Natural killer cell (primary cell): ENCODE data around the gene RNF133. TPM values are rescaled to one million over a fixed set of nuclear protein-coding genes. Genes with fewer than 3 reads are reported as not detected.
"Not testable (repeated sequence)": the region's sequence is repeated elsewhere in the genome, so short reads cannot be mapped to it uniquely, and the experiment has no call there.

Source experiments
- ATAC-seq, 3 donors: fragments of 150-1000 bp in 2 of 3; fragments of 200-7000 bp in 1 of 3; cut with Tn5 transposase; 1 replicate in 1 of 3; 2 replicates in 2 of 3; pipeline ENCODE4 v1.10.0; 2021; ENCODE audit warnings: mild to moderate bottlenecking in 2 of 3, moderate library complexity in 2 of 3
- DNase-seq, 2 donors: peaks; one replicate each; pipeline versions ENCODE4 v3.0.0 to v3.0.0-alpha.2; 2013 to 2021; ENCODE audit warnings: mixed read lengths in 1 of 2
- H3K27ac ChIP-seq: one replicate; pipeline ENCODE4 v1.5.1; 2013; ENCODE audit warnings: mild to moderate bottlenecking, low read length
- H3K27me3 ChIP-seq: one replicate; pipeline ENCODE4 v1.6.1; 2013; ENCODE audit warnings: low read length; ENCODE audit not compliant: control insufficient read depth, insufficient read depth
- H3K36me3 ChIP-seq: one replicate; pipeline ENCODE4 v1.6.1; 2013; ENCODE audit warnings: low read length; ENCODE audit not compliant: control insufficient read depth, insufficient read depth
- H3K4me1 ChIP-seq: one replicate; pipeline ENCODE4 v1.6.1; 2013; ENCODE audit warnings: low read length; ENCODE audit not compliant: control insufficient read depth, insufficient read depth
- H3K4me3 ChIP-seq: one replicate; pipeline ENCODE4 v1.5.1; 2013; ENCODE audit warnings: low read length
- H3K9me3 ChIP-seq: one replicate; pipeline ENCODE4 v1.6.1; 2013; ENCODE audit warnings: low read length; ENCODE audit not compliant: control insufficient read depth, insufficient read depth
- H3K27ac Mint-ChIP-seq, 2 donors: one replicate each; pipeline ENCODE4 v1.8.0; 2022; ENCODE audit warnings: mild to moderate bottlenecking in 2 of 2, mixed read lengths in 2 of 2, moderate library complexity in 1 of 2
- H3K27me3 Mint-ChIP-seq, 2 donors: one replicate each; pipeline ENCODE4 v1.8.0; 2022; ENCODE audit warnings: low read depth in 2 of 2, mixed read lengths in 2 of 2
- H3K36me3 Mint-ChIP-seq: one replicate; pipeline ENCODE4 v1.8.0; 2022; ENCODE audit warnings: mixed read lengths
- H3K4me1 Mint-ChIP-seq, 2 donors: one replicate each; pipeline ENCODE4 v1.8.0; 2022; ENCODE audit warnings: mixed read lengths in 2 of 2
- H3K4me3 Mint-ChIP-seq: one replicate; pipeline ENCODE4 v1.8.0; 2022; ENCODE audit warnings: mild to moderate bottlenecking, moderate library complexity, mixed read lengths
- H3K9me3 Mint-ChIP-seq, 2 donors: one replicate each; pipeline ENCODE4 v1.8.0; 2022; ENCODE audit warnings: mixed read lengths in 2 of 2
- CTCF ChIP-seq: fragments of 200-600 bp; IDR thresholded peaks from one replicate; pipeline ENCODE4 v1.8.0; 2022; ENCODE audit warnings: antibody characterized with exemption
- WGBS: methylation state at CpG from one replicate; pipeline ENCODE4 v1.1.7; 2013; ENCODE audit warnings: missing lambda C conversion rate; ENCODE audit not compliant: insufficient coverage; 5-methylcytosine and 5-hydroxymethylcytosine counted together
- intact Hi-C: fragments of 100-400 bp; cut with micrococcal nuclease; formaldehyde crosslinking; loops from one replicate; pipeline ENCODE4 v1.14.2; 2022
- total RNA-seq, 4 donors: library from RNA; stranded (reverse); fragments of 120-200 nt in 1 of 4; gene quantifications; one replicate each; pipeline versions ENCODE4 v1.2.3 to v1.2.4, GENCODE V29; 2013 to 2022

Gene RNF133
- total RNA-seq, 3 donors from 2014 or later (not counting 1 experiment from before 2014, with no cell fraction given) = not detected

DNA sequence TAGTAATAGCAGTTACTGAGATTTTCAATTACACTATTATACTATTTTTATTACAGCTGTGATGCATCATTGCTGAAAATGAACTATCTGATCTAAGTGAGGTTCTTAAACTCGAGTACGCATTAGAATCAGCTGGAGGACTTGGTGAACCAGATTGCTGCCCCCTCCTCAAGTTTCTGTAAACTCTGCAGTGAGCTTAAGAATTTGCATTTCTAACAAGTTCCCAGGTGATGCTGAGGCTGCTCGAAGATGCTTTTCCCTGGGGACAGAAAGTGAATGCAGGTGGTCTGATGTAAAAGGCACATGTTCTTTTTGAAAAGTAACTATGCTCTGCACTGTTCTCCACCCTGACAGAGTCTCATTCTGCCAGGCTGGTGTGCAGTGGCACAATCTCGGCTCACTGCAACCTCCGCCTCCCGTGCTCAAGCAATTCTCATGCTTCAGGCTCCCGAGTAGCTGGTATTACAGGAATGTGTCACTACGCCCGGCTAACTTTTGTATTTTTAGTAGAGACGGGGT, 12.5 kb downstream of the RNF133 start:
- DNase-seq = no peak

GRCh38 chr7:122684504-122684903, 14.4 kb downstream of the RNF133 start:
- H3K9me3 Mint-ChIP-seq = peaks cover 3 to 8% of the 10 kb centered on the region in 2 donors
- WGBS = no CpG with 5 or more reads among the region's 2 CpGs
- no peaks in the 10 kb centered on the region for H3K4me1 Mint-ChIP-seq
- no peaks in the 10 kb centered on the region for H3K27me3 Mint-ChIP-seq
- no peaks in the 10 kb centered on the region for H3K4me1 ChIP-seq
- no peaks in the 10 kb centered on the region for H3K9me3 ChIP-seq
- ATAC-seq (no peak), DNase-seq (no peak)
- no peak overlapping the region for H3K4me3 Mint-ChIP-seq
- TF ChIP-seq CTCF = no peak
- no peak overlapping the region for H3K4me3 ChIP-seq
- H3K27me3 ChIP-seq = no peaks in the 10 kb centered on the region
- H3K27ac Mint-ChIP-seq = no peak overlapping the region
- H3K36me3 Mint-ChIP-seq = no peaks in the 10 kb centered on the region
- intact Hi-C loops = no loop called here
- no peak overlapping the region for H3K27ac ChIP-seq
- H3K36me3 ChIP-seq = no peaks in the 10 kb centered on the region

More for the DNA sequence above, 12.5 kb downstream of the RNF133 start:
- Histone ChIP-seq H3K9me3 (peaks cover 2% of the 10 kb centered on the region), H3K27me3 (no peaks in the 10 kb centered on the region), H3K27ac (no peak overlapping the region), H3K4me1 (no peaks in the 10 kb centered on the region), H3K36me3 (no peaks in the 10 kb centered on the region), H3K4me3 (no peak overlapping the region)
- Mint-ChIP-seq H3K27ac (no peak overlapping the region), H3K9me3 (peaks cover 3 to 6% of the 10 kb centered on the region in 2 donors), H3K36me3 (no peaks in the 10 kb centered on the region), H3K27me3 (no peaks in the 10 kb centered on the region), H3K4me1 (no peaks in the 10 kb centered on the region), H3K4me3 (no peak overlapping the region)
- no peak for TF ChIP-seq CTCF
- ATAC-seq = no peak
- 66% methylated on average over 10 of the region's 10 CpGs for WGBS
- intact Hi-C loops = no loop called here

DNA sequence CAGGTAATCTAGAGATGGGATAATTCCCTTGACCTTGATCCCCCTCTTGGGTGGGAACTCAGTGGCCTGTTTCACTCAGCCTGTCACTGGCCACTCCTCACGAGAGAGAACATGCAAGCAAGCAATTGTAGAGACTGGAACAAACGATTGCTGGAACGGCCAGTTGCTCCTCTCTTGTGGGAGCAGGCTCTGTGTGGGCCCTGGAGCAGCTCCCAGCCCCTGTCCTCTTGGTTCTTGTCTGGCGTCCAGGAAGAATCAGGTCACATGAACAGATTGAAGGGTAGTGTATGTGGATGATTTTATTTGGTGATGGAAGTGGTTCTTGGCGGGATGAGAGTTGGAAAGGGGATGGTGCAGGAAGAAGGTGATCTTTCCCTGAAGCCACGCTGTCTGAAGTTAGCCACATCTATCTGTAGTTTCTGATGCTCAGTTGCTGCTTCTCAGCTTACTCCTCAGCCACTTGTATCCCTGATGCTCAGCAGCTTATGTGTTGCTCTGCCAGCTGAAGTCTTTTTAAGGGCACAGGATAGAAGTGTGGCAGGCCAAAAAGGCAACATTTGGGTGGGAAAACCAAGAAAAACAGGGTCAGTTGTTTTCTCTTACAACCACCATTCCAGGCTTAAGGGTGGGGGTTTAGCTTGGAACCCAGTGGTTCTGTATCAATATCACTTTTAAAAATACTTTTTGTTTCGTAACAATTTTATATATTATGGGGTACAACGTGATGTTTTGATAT, 15.9 kb downstream of the RNF133 start:
- WGBS = 76% methylated on average over 6 of the region's 8 CpGs
- Histone ChIP-seq H3K4me1 (no peaks in the 10 kb centered on the region), H3K36me3 (no peaks in the 10 kb centered on the region), H3K4me3 (no peak overlapping the region), H3K9me3 (no peaks in the 10 kb centered on the region), H3K27me3 (no peaks in the 10 kb centered on the region), H3K27ac (no peak overlapping the region)
- DNase-seq = no peak
- peaks cover 7 to 9% of the 10 kb centered on the region in 2 donors for H3K9me3 Mint-ChIP-seq
- H3K27me3 Mint-ChIP-seq = no peaks in the 10 kb centered on the region
- no peaks in the 10 kb centered on the region for H3K36me3 Mint-ChIP-seq
- intact Hi-C loops = no loop called here
- no peaks in the 10 kb centered on the region for H3K4me1 Mint-ChIP-seq
- H3K27ac Mint-ChIP-seq = no peak overlapping the region
- no peak overlapping the region for H3K4me3 Mint-ChIP-seq
- no peak for TF ChIP-seq CTCF
- no peak for ATAC-seq

DNA sequence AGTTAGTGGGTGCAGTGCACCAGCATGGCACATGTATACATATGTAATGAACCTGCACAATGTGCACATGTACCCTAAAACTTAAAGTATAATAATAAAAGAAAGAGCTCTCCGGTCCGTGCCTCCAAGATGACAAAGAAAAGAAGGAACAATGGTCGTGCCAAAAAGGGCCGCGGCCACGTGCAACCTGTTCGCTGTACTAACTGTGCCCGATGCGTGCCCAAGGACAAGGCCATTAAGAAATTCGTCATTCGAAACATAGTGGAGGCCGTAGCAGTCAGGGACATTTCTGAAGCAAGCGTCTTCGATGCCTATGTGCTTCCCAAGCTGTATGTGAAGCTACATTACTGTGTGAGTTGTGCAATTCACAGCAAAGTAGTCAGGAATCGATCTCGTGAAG, 17.7 kb downstream of the RNF133 start:
- H3K4me3 ChIP-seq, H3K27me3 ChIP-seq, H3K27ac ChIP-seq, H3K36me3 Mint-ChIP-seq, H3K36me3 ChIP-seq, H3K4me3 Mint-ChIP-seq, intact Hi-C loops, H3K9me3 ChIP-seq, ATAC-seq, DNase-seq, H3K27ac Mint-ChIP-seq, H3K27me3 Mint-ChIP-seq, H3K4me1 Mint-ChIP-seq, H3K4me1 ChIP-seq: not testable (repeated sequence)
- peaks cover 12 to 18% of the 10 kb centered on the region in 2 donors for H3K9me3 Mint-ChIP-seq
- WGBS = 96% methylated on average over 14 of the region's 16 CpGs
